ENCODE results near the gene C2orf92.

- TF ChIP-seq CTCF (IDR thresholded peaks at IDR 0.05): no peak
- TF ChIP-seq POLR2A (IDR thresholded peaks at IDR 0.05): no peak
Observed at GRCh38 chr2:97714084-97714949, 44.8 kb downstream of the C2orf92 start.

Measured in sigmoid colon (tissue), 3 donors.